ENCODE results near the gene C10orf120. TPM values are rescaled to one million over a fixed set of nuclear protein-coding genes. Genes with fewer than 3 reads are reported as not detected.

The C10orf120 gene
- total RNA-seq, 2 donors from 2014 or later: not detected

- Histone ChIP-seq H3K27me3 (ENCODE audit: control insufficient read depth, insufficient read depth, low read length, poor library complexity, severe bottlenecking) (peaks cover 94% of the 10 kb centered on the region), H3K36me3 (ENCODE audit: control insufficient read depth, insufficient read depth, low read length) (no peaks in the 10 kb centered on the region), H3K4me1 (ENCODE audit: control insufficient read depth, insufficient read depth, low read length) (peaks cover 7% of the 10 kb centered on the region), H3K4me3 (ENCODE audit: low read length) (no peak overlapping the region), H3K27ac (ENCODE audit: low read depth, low read length) (no peak overlapping the region), H3K9me3 (ENCODE audit: control insufficient read depth, low read length) (no peaks in the 10 kb centered on the region), H3K9ac (ENCODE audit: extremely low read depth, low read length, poor library complexity, severe bottlenecking) (no peak overlapping the region)
- H3K27me3 Mint-ChIP-seq (ENCODE audit: insufficient read depth): peaks cover 87% of the 10 kb centered on the region
- no peak for DNase-seq
- H3K4me1 Mint-ChIP-seq: peaks cover 7% of the 10 kb centered on the region
- H3K4me3 Mint-ChIP-seq: no peak overlapping the region
- peaks cover 11% of the 10 kb centered on the region for H3K9me3 Mint-ChIP-seq
- H3K36me3 Mint-ChIP-seq (ENCODE audit: low read depth): no peaks in the 10 kb centered on the region
- TF ChIP-seq CTCF (conservative IDR thresholded peaks at IDR 0.05): no peak
- H3K27ac Mint-ChIP-seq: no peak overlapping the region
Measured at GRCh38 chr10:122678266-122678665, 21.4 kb downstream of the C10orf120 start.

DNA sequence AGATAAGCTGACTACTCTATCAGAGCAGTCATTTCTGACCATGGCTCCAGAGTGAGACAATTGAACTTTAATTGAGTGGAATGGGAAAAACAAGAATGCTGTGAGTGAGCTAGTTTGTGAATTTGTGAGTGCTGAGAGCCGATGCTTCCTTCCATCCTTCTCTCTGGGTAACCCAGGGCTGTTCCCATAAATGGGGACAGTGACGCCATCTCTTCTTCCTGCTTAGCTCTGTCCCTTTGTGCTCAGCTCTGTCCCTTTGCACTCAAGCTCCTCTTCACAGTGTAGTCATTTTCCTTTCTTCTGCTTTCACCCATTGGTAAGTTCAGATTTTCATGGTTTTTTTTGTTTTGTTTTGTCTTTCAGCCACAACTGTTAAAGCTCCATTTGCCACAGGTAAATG lies 24.4 kb downstream of the C10orf120 start:
- Histone ChIP-seq H3K4me3 (ENCODE audit: low read length) (no peak overlapping the region), H3K9me3 (ENCODE audit: control insufficient read depth, low read length) (no peaks in the 10 kb centered on the region), H3K27ac (ENCODE audit: low read depth, low read length) (no peak overlapping the region), H3K36me3 (ENCODE audit: control insufficient read depth, insufficient read depth, low read length) (no peaks in the 10 kb centered on the region), H3K27me3 (ENCODE audit: control insufficient read depth, insufficient read depth, low read length, poor library complexity, severe bottlenecking) (peaks cover 93% of the 10 kb centered on the region), H3K9ac (ENCODE audit: extremely low read depth, low read length, poor library complexity, severe bottlenecking) (no peak overlapping the region), H3K4me1 (ENCODE audit: control insufficient read depth, insufficient read depth, low read length) (peaks cover 18% of the 10 kb centered on the region)
- WGBS, 2 experiments (ENCODE audit: insufficient coverage in 1 of 2, insufficient read length in 1 of 2): 92 to 100% methylated on average over 2 of the region's 2 CpGs
- H3K4me3 Mint-ChIP-seq: no peak overlapping the region
- peaks cover 98% of the 10 kb centered on the region for H3K27me3 Mint-ChIP-seq (ENCODE audit: insufficient read depth)
- TF ChIP-seq CTCF (conservative IDR thresholded peaks at IDR 0.05): no peak
- H3K27ac Mint-ChIP-seq: no peak overlapping the region
- DNase-seq: no peak
- peaks cover 14% of the 10 kb centered on the region for H3K4me1 Mint-ChIP-seq
- H3K9me3 Mint-ChIP-seq: peaks cover 7% of the 10 kb centered on the region
- H3K36me3 Mint-ChIP-seq (ENCODE audit: low read depth): no peaks in the 10 kb centered on the region

DNA sequence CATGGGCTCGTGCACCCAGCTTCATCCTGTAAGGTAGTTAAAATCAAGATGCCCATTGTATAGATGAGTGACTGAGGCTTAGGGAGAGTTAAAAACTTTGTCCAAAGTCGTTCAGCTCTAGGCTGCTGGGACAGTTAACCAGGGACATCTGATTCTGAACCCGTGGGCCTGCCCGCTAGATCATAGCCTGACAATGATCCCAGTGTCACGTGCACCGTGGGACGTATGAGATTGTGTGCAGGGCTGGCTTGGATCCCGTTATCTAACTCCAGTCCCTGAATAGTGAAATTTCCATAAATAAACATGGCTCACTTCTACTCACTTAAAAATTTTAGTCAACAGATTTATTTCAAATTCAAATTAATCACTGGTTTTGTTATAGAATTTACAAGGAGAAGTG lies 24.9 kb downstream of the C10orf120 start:
- no peak overlapping the region for H3K4me3 Mint-ChIP-seq
- H3K4me1 Mint-ChIP-seq: peaks cover 18% of the 10 kb centered on the region
- H3K27ac ChIP-seq (ENCODE audit: low read depth, low read length): no peak overlapping the region
- no peaks in the 10 kb centered on the region for H3K9me3 ChIP-seq (ENCODE audit: control insufficient read depth, low read length)
- WGBS, 2 experiments (ENCODE audit: insufficient coverage in 1 of 2, insufficient read length in 1 of 2): 93 to 100% methylated on average over 1 to 8 of the region's 8 CpGs
- H3K9ac ChIP-seq (ENCODE audit: extremely low read depth, low read length, poor library complexity, severe bottlenecking): no peak overlapping the region
- no peak overlapping the region for H3K27ac Mint-ChIP-seq
- no peak overlapping the region for H3K4me3 ChIP-seq (ENCODE audit: low read length)
- peaks cover 23% of the 10 kb centered on the region for H3K4me1 ChIP-seq (ENCODE audit: control insufficient read depth, insufficient read depth, low read length)
- H3K27me3 ChIP-seq (ENCODE audit: control insufficient read depth, insufficient read depth, low read length, poor library complexity, severe bottlenecking): peaks cover 88% of the 10 kb centered on the region
- H3K27me3 Mint-ChIP-seq (ENCODE audit: insufficient read depth): peaks cover 95% of the 10 kb centered on the region
- H3K36me3 Mint-ChIP-seq (ENCODE audit: low read depth): no peaks in the 10 kb centered on the region
- DNase-seq: no peak
- H3K36me3 ChIP-seq (ENCODE audit: control insufficient read depth, insufficient read depth, low read length): no peaks in the 10 kb centered on the region
- TF ChIP-seq CTCF (conservative IDR thresholded peaks at IDR 0.05): no peak
- H3K9me3 Mint-ChIP-seq: peaks cover 2% of the 10 kb centered on the region
